Psoas muscle (tissue), 8 donors: ENCODE measurements around the gene DYNC1I1. TPM values are rescaled to one million over a fixed set of nuclear protein-coding genes. Genes with fewer than 3 reads are reported as not detected.

Experiments used
- ATAC-seq, 4 donors: fragments of 200-7000 bp; cut with Tn5 transposase; one replicate each; pipeline ENCODE4 v1.9.1; 2020; ENCODE audit warnings: moderate library complexity in 3 of 4, mild to moderate bottlenecking in 2 of 4
- DNase-seq, 2 donors: peaks; one replicate each; pipeline ENCODE4 v3.0.0-alpha.2; 2020
- H3K27ac ChIP-seq: fragments of 200-600 bp; one replicate; pipeline ENCODE4 v1.8.0; 2022
- H3K27me3 ChIP-seq, 3 donors: fragments of 200-600 bp in 1 of 3; one replicate each; pipeline versions ENCODE4 v1.6.1 to v1.8.0; 2013 to 2022; ENCODE audit warnings: low read length in 2 of 3, mild to moderate bottlenecking in 2 of 3, moderate library complexity in 1 of 3; ENCODE audit not compliant: insufficient read depth in 3 of 3
- H3K36me3 ChIP-seq, 2 donors: fragments of 200-600 bp in 1 of 2; one replicate each; pipeline versions ENCODE4 v1.6.1 to v1.8.0; 2013 to 2022; ENCODE audit warnings: low read depth in 1 of 2, mild to moderate bottlenecking in 1 of 2, moderate library complexity in 1 of 2; ENCODE audit not compliant: insufficient read depth in 1 of 2
- H3K4me1 ChIP-seq: fragments of 200-600 bp; one replicate; pipeline ENCODE4 v1.8.0; 2022
- H3K4me3 ChIP-seq: fragments of 200-600 bp; one replicate; pipeline ENCODE4 v1.8.0; 2022; ENCODE audit warnings: mild to moderate bottlenecking
- H3K9me3 ChIP-seq: fragments of 200-600 bp; one replicate; pipeline ENCODE4 v1.8.0; 2022
- CTCF ChIP-seq: fragments of 200-600 bp; IDR thresholded peaks from one replicate; pipeline ENCODE4 v1.8.0; 2022; ENCODE audit warnings: antibody characterized with exemption
- WGBS, 3 donors: extraction: QIAGEN DNeasy Blood & Tissue Kit; methylation state at CpG; one replicate each; pipeline versions ENCODE4 v1.1.6 to v1.1.7; 2013; 5-methylcytosine and 5-hydroxymethylcytosine counted together
- intact Hi-C, 2 donors: fragments of 100-400 bp; cut with DNase I; formaldehyde crosslinking; loops; one replicate each; pipeline versions ENCODE4 v1.11.0 to v1.14.2; 2022
- polyA plus RNA-seq, 3 donors: library from polyadenylated mRNA; stranded (reverse); fragments of 200-250 nt; gene quantifications; one replicate each; pipeline ENCODE4 v1.2.3, GENCODE V29; 2013
- total RNA-seq, 4 donors: library from RNA; stranded (reverse); fragmentation: NEBNext Ultra II Directional in 2 of 4; extraction: Animal tissue kit (Norgen Biotek cat#: 25700) in 2 of 4; gene quantifications; one replicate each; pipeline versions ENCODE4 v1.2.1 to v1.2.4, GENCODE V29; 2021 to 2023
- donor health status: healthy with polysubstance abuse.
- donor health status: DM: no; HTN: no; CAD: no; lungs with moderate emphysema.
- donor health status: Bipolar disorder and iron deficiency.
- donor health status: healthy.
- donor health status: DM: yes; HTN: yes; CAD: no.
- donor health status: DM: no; HTN: no; CAD: no.
- donor health status: DM: no; HTN: no; CAD: no.
- donor health status: DM: yes; HTN: yes; CAD: no.

The DYNC1I1 gene
- total and polyA plus RNA-seq, 7 donors, result 3.0 to 28.8 (median 6.9) TPM

GRCh38 chr7:95755277-95755934 is 16.9 kb upstream of the DYNC1I1 start:
- intact Hi-C loops, result no loop called here
- DNase-seq, result no peak
- H3K27me3 ChIP-seq, result no peaks in the 10 kb centered on the region
- no peak for TF ChIP-seq CTCF
- H3K36me3 ChIP-seq, result no peaks in the 10 kb centered on the region
- no peak overlapping the region for H3K4me3 ChIP-seq
- no peak for ATAC-seq
- WGBS, 3 donors, result 81 to 88% (median 81%) methylated on average over 6 of the region's 6 CpGs
- H3K27ac ChIP-seq, result no peak overlapping the region
- H3K9me3 ChIP-seq, result no peaks in the 10 kb centered on the region
- H3K4me1 ChIP-seq, result no peaks in the 10 kb centered on the region

GRCh38 chr7:95758187-95758586 is 14.2 kb upstream of the DYNC1I1 start:
- Histone ChIP-seq H3K4me3 (no peak overlapping the region), H3K4me1 (no peaks in the 10 kb centered on the region), H3K27ac (no peak overlapping the region), H3K36me3 (no peaks in the 10 kb centered on the region), H3K9me3 (no peaks in the 10 kb centered on the region), H3K27me3 (no peaks in the 10 kb centered on the region)
- DNase-seq (no peak), ATAC-seq (no peak)
- intact Hi-C loops, result no loop called here
- 54 to 64% (median 61%) methylated on average over 3 of the region's 3 CpGs for WGBS, 3 donors
- no peak for TF ChIP-seq CTCF

- WGBS, 3 donors, result 88 to 91% (median 88%) methylated on average over 2 of the region's 2 CpGs
- no peaks in the 10 kb centered on the region for H3K9me3 ChIP-seq
Observed at GRCh38 chr7:95766086-95766485, 6.3 kb upstream of the DYNC1I1 start.

GRCh38 chr7:95766657-95767056 is 5.7 kb upstream of the DYNC1I1 start:
- intact Hi-C loops, result no loop called here
- 95 to 96% (median 95%) methylated on average over 1 of the region's 1 CpG for WGBS, 3 donors
- no peak for DNase-seq

More at GRCh38 chr7:95766086-95766485, 6.3 kb upstream of the DYNC1I1 start:
- DNase-seq (no peak), ATAC-seq (no peak)
- TF ChIP-seq CTCF, result no peak
- intact Hi-C loops, result no loop called here
- Histone ChIP-seq H3K4me1 (no peaks in the 10 kb centered on the region), H3K4me3 (no peak overlapping the region), H3K36me3 (no peaks in the 10 kb centered on the region), H3K27ac (no peak overlapping the region), H3K27me3 (no peaks in the 10 kb centered on the region)

More at GRCh38 chr7:95766657-95767056, 5.7 kb upstream of the DYNC1I1 start:
- Histone ChIP-seq H3K36me3 (no peaks in the 10 kb centered on the region), H3K4me1 (no peaks in the 10 kb centered on the region), H3K9me3 (no peaks in the 10 kb centered on the region), H3K27ac (no peak overlapping the region), H3K27me3 (no peaks in the 10 kb centered on the region), H3K4me3 (no peak overlapping the region)
- TF ChIP-seq CTCF, result no peak
- no peak for ATAC-seq
